Osteocyte (in vitro differentiated cells): Measurements from ENCODE around the gene ABCG2. TPM values are rescaled to one million over a fixed set of nuclear protein-coding genes. Genes with fewer than 3 reads are reported as not detected.

ENCODE experiments used
- DNase-seq: peaks from one replicate; pipeline ENCODE4 v3.0.0; 2021; ENCODE audit warnings: mixed read lengths; ENCODE audit not compliant: unreplicated experiment; ENCODE audit errors: extremely low spot score
- H3K27ac Mint-ChIP-seq: one replicate; pipeline ENCODE4 v1.8.0; 2021; ENCODE audit warnings: mild to moderate bottlenecking, mixed read lengths; ENCODE audit not compliant: unreplicated experiment
- H3K27me3 Mint-ChIP-seq: one replicate; pipeline ENCODE4 v1.8.0; 2021; ENCODE audit warnings: mixed read lengths; ENCODE audit not compliant: unreplicated experiment
- H3K36me3 Mint-ChIP-seq: one replicate; pipeline ENCODE4 v1.8.0; 2021; ENCODE audit warnings: mixed read lengths; ENCODE audit not compliant: unreplicated experiment
- H3K4me1 Mint-ChIP-seq: one replicate; pipeline ENCODE4 v1.8.0; 2021; ENCODE audit warnings: mixed read lengths; ENCODE audit not compliant: unreplicated experiment
- H3K4me3 Mint-ChIP-seq: one replicate; pipeline ENCODE4 v1.8.0; 2021; ENCODE audit warnings: mild to moderate bottlenecking, moderate library complexity, mixed read lengths; ENCODE audit not compliant: unreplicated experiment
- H3K9me3 Mint-ChIP-seq: one replicate; pipeline ENCODE4 v1.8.0; 2021; ENCODE audit warnings: mixed read lengths; ENCODE audit not compliant: unreplicated experiment
- CTCF ChIP-seq: fragments of 200-600 bp; sonication (generic); IDR thresholded peaks from 2 replicates; pipeline ENCODE4 v1.5.0; 2021; ENCODE audit warnings: antibody characterized with exemption, mild to moderate bottlenecking, moderate library complexity
- total RNA-seq: library from RNA; stranded (reverse); gene quantifications from 2 replicates; pipeline ENCODE4 v1.2.1, GENCODE V29; 2021

The ABCG2 gene
- total RNA-seq, 1 donor from 2014 or later = 0.24 TPM

- Mint-ChIP-seq H3K27me3 (peaks cover 2% of the 10 kb centered on the region), H3K27ac (no peak overlapping the region), H3K4me1 (peaks cover 4% of the 10 kb centered on the region), H3K4me3 (no peak overlapping the region), H3K36me3 (no peaks in the 10 kb centered on the region), H3K9me3 (no peaks in the 10 kb centered on the region)
- no peak for TF ChIP-seq CTCF
- no peak for DNase-seq
Measured at GRCh38 chr4:88200186-88200585, 41.7 kb upstream of the ABCG2 start.

DNA sequence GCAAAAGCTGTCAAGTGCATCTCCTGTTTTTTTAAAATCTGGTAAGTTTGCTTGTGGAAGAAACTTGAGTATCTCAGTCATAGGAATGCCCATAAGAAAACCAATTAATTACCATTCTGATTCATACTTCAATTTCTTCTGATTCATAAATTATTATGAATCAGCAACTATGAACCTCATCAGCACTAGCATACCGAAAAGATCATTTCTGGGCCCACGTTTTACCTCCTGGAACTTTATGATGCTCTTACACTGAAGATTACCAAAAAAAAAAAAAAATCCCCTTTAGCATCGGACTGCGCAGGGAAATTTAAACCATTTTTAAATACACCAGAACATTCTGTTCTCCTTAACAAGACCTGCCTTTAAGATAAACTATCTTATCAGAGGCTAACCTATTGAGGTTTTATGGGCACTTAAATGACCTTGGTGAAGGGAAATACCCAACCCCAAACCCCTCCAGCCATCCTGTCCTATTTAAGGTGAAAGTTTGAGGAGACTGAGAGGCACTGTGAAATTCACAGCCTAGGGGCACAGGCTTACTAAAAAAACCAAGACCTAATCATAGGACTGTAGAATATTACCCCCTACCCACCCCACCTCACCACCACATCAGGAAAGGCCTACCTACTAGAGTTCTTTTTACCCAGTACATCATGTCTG, 38.2 kb upstream of the ABCG2 start:
- H3K4me3 Mint-ChIP-seq = no peak overlapping the region
- H3K9me3 Mint-ChIP-seq = no peaks in the 10 kb centered on the region
- TF ChIP-seq CTCF = no peak
- peaks cover 4% of the 10 kb centered on the region for H3K4me1 Mint-ChIP-seq
- H3K27me3 Mint-ChIP-seq = no peaks in the 10 kb centered on the region
- no peaks in the 10 kb centered on the region for H3K36me3 Mint-ChIP-seq
- no peak for DNase-seq
- H3K27ac Mint-ChIP-seq = no peak overlapping the region

GRCh38 chr4:88196013-88196365, 37.5 kb upstream of the ABCG2 start:
- no peak for DNase-seq
- H3K36me3 Mint-ChIP-seq = no peaks in the 10 kb centered on the region
- H3K4me3 Mint-ChIP-seq = no peak overlapping the region
- H3K27me3 Mint-ChIP-seq = no peaks in the 10 kb centered on the region
- peaks cover 4% of the 10 kb centered on the region for H3K4me1 Mint-ChIP-seq
- TF ChIP-seq CTCF = no peak
- no peak overlapping the region for H3K27ac Mint-ChIP-seq
- H3K9me3 Mint-ChIP-seq = no peaks in the 10 kb centered on the region

DNA sequence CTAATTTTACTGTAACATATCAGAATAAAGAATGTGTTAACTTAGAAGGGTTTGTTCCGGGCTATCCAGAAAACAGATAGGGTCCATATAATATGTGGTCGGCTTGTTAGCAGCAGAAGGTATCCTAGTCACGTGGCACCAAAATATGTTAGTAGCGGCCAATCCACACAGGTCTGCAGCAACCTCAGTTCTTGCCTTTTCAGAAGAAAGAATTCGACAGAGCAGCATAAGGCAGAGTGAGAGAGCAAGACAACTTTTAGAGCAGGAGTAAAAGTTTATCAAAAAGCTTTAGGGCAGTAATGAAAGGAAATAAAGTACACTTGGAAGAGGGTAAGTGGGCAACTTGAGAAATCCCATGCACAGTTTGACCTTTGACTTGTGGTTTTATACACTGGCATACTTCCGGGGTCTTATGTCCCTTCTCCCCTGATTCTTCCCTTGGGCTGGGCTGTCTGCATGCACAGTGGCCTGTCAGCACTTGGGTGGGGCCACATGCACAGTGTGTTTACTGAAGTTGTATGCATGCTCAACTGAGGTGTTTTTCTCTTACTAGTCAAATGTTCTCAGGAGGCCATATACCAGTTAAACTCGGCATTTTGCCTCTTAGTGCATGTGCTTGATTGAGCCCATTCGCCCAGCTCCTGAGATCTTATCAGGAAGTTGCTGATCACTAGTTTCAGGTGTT, 37.0 kb upstream of the ABCG2 start:
- Mint-ChIP-seq H3K4me3 (no peak overlapping the region), H3K36me3 (no peaks in the 10 kb centered on the region), H3K27ac (no peak overlapping the region), H3K9me3 (no peaks in the 10 kb centered on the region), H3K27me3 (no peaks in the 10 kb centered on the region), H3K4me1 (peaks cover 4% of the 10 kb centered on the region)
- TF ChIP-seq CTCF = no peak
- no peak for DNase-seq

- peaks cover 4% of the 10 kb centered on the region for H3K4me1 Mint-ChIP-seq
- H3K27me3 Mint-ChIP-seq = no peaks in the 10 kb centered on the region
- H3K4me3 Mint-ChIP-seq = no peak overlapping the region
- no peak for DNase-seq
- H3K36me3 Mint-ChIP-seq = no peaks in the 10 kb centered on the region
- no peaks in the 10 kb centered on the region for H3K9me3 Mint-ChIP-seq
- no peak for TF ChIP-seq CTCF
- H3K27ac Mint-ChIP-seq = no peak overlapping the region
Measured at GRCh38 chr4:88191404-88191803, 33.0 kb upstream of the ABCG2 start.
